ENCODE data around the gene PDGFC. TPM values are rescaled to one million over a fixed set of nuclear protein-coding genes. Genes with fewer than 3 reads are reported as not detected.

PDGFC gene
- total RNA-seq, 1 experiment from 2014 or later, result 9.8 TPM

DNA sequence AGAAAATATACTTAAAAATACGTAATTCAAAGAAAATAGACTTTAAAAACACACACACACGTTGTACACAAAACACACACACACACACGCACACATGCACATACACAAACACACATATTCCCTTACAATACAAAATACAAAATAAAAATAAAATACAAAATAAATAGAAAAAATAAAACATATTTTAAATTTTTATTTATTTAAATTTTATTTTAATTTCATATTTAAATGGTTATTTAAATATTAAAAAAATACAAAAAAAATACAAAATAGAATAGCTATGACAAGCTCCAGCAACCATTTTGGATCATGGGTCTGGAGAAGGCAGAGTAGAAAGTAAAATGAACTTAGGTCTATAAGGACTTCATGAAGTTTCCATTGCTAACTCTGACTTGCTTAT lies 34.2 kb upstream of the PDGFC start (continued):
- no peak for TF ChIP-seq ZFX (IDR thresholded peaks at IDR 0.05)
- no peak for TF ChIP-seq SRF (IDR thresholded peaks at IDR 0.05; ENCODE audit: low read depth)
- no peak for TF ChIP-seq ZNF274 (IDR thresholded peaks at IDR 0.05; ENCODE audit: low read depth, low read length)

DNA sequence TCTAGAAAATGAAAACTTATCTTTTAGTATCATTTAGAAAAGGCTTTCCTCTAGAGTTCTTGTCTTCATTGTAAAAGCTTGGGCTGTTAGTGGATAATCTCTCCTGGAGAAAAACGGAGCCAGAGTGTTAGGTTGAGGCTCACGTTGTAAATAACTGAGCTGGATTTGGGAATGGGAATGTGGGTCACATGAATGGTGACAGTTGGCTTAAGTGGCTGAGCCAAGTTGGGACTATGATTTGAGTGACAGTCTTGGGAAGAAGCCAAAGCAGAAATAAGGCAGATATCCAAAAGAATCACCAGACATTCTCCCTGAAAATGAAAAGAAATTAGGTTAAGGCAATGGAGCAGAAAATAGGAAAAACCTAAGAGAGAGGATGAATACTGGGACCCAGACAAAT lies 33.6 kb upstream of the PDGFC start:
- Histone ChIP-seq H2AFZ (ENCODE audit: low read depth, low read length, poor library complexity, severe bottlenecking) (peak overlapping the region; percentile 91), H3K9ac (ENCODE audit: low read length) (no peak overlapping the region), H3K27ac (ENCODE audit: low read depth, low read length) (no peak overlapping the region), H3K4me3 (replicated peaks in 1 of 2; ENCODE audit: low read depth in 1 of 2, low read length in 2 of 2) (no peak overlapping the region), H3K27me3 (ENCODE audit: insufficient read depth, low read length) (no peaks in the 10 kb centered on the region), H3K4me2 (ENCODE audit: low read length) (no peak overlapping the region), H4K20me1 (ENCODE audit: insufficient read depth) (no peaks in the 10 kb centered on the region), H3K4me1 (ENCODE audit: control insufficient read depth in 1 of 2, insufficient read depth in 2 of 2, low read length in 2 of 2) (peaks cover 0 to 14% of the 10 kb centered on the region in 2 experiments; a peak in 2 of 4 replicates), H3K9me2 (ENCODE audit: insufficient read depth) (peaks cover 5% of the 10 kb centered on the region; the same call in 1 of the 2 replicates), H3K36me3 (ENCODE audit: control insufficient read depth in 1 of 2, insufficient read depth in 2 of 2, low read length in 2 of 2) (no peaks in the 10 kb centered on the region), H3K9me3 (ENCODE audit: control insufficient read depth in 1 of 2, insufficient read depth in 1 of 2, low read depth in 1 of 2, low read length in 2 of 2) (no peaks in the 10 kb centered on the region), H3K79me2 (ENCODE audit: insufficient read depth, low read length) (no peaks in the 10 kb centered on the region)
- no TSS peak for BruUV-seq (replicated peaks)
- ChIA-PET POLR2A (no interaction called here), CTCF (no interaction called here), RAD21 (ENCODE audit: low non-redundant PET in 1 of 2, low total read pairs in 2 of 2, uncharacterized antibody in 2 of 2, unreplicated experiment in 2 of 2) (no interaction called here)
- TF ChIP-seq EGR1 (IDR thresholded peaks at IDR 0.05; ENCODE audit: low read depth), result no peak
- TF ChIP-seq, protein P1, sequence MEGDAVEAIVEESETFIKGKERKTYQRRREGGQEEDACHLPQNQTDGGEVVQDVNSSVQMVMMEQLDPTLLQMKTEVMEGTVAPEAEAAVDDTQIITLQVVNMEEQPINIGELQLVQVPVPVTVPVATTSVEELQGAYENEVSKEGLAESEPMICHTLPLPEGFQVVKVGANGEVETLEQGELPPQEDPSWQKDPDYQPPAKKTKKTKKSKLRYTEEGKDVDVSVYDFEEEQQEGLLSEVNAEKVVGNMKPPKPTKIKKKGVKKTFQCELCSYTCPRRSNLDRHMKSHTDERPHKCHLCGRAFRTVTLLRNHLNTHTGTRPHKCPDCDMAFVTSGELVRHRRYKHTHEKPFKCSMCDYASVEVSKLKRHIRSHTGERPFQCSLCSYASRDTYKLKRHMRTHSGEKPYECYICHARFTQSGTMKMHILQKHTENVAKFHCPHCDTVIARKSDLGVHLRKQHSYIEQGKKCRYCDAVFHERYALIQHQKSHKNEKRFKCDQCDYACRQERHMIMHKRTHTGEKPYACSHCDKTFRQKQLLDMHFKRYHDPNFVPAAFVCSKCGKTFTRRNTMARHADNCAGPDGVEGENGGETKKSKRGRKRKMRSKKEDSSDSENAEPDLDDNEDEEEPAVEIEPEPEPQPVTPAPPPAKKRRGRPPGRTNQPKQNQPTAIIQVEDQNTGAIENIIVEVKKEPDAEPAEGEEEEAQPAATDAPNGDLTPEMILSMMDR (IDR thresholded peaks at IDR 0.05 in 2 of 3, conservative IDR thresholded peaks at IDR 0.05 in 1 of 3; ENCODE audit: borderline replicate concordance in 1 of 3, insufficient read depth in 1 of 3, low read depth in 2 of 3, low read length in 2 of 3), result no peak
- no peak for TF ChIP-seq POLR2A (IDR thresholded peaks at IDR 0.05; ENCODE audit: borderline replicate concordance, extremely low read depth, insufficient read depth, insufficient read length)
- TF ChIP-seq FOSL1 (IDR thresholded peaks at IDR 0.05; ENCODE audit: low read depth), result no peak
- TF ChIP-seq, protein P2, sequence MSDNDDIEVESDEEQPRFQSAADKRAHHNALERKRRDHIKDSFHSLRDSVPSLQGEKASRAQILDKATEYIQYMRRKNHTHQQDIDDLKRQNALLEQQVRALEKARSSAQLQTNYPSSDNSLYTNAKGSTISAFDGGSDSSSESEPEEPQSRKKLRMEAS (IDR thresholded peaks at IDR 0.05), result no peak
- TF ChIP-seq EZH2 (IDR thresholded peaks at IDR 0.05), result no peak
- TF ChIP-seq ZNF274 (IDR thresholded peaks at IDR 0.05; ENCODE audit: low read depth, low read length), result no peak
- TF ChIP-seq CEBPB (IDR thresholded peaks at IDR 0.05; ENCODE audit: low read depth), result no peak
- TF ChIP-seq JUND (IDR thresholded peaks at IDR 0.05), result no peak
- TF ChIP-seq, protein P3, sequence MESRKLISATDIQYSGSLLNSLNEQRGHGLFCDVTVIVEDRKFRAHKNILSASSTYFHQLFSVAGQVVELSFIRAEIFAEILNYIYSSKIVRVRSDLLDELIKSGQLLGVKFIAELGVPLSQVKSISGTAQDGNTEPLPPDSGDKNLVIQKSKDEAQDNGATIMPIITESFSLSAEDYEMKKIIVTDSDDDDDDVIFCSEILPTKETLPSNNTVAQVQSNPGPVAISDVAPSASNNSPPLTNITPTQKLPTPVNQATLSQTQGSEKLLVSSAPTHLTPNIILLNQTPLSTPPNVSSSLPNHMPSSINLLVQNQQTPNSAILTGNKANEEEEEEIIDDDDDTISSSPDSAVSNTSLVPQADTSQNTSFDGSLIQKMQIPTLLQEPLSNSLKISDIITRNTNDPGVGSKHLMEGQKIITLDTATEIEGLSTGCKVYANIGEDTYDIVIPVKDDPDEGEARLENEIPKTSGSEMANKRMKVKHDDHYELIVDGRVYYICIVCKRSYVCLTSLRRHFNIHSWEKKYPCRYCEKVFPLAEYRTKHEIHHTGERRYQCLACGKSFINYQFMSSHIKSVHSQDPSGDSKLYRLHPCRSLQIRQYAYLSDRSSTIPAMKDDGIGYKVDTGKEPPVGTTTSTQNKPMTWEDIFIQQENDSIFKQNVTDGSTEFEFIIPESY (IDR thresholded peaks at IDR 0.05; ENCODE audit: extremely low read depth, insufficient replicate concordance, low read length), result no peak
- TF ChIP-seq SP1 (IDR thresholded peaks at IDR 0.05; ENCODE audit: low read depth), result no peak
- intact Hi-C loops (cut with micrococcal nuclease), result no loop called here
- ATAC-seq, result no peak
- no peak for DNase-seq (ENCODE audit: low read depth, low spot score)
